Panc1 (cell line): ENCODE data around the gene PRR36.

Experiments
- POLR2AphosphoS5 ChIP-seq: IDR thresholded peaks from 2 replicates; pipeline ENCODE4 v1.6.1; 2012; ENCODE audit warnings: mild to moderate bottlenecking, low read depth, low read length, moderate library complexity
- TF ChIP-seq, protein P1 (sequence below): fragments of 450-650 bp; IDR thresholded peaks from 2 replicates; pipeline ENCODE4 v1.5.1; 2017; ENCODE audit warnings: mild to moderate bottlenecking

GRCh38 chr19:7829166-7829520 lies 45.0 kb downstream of the PRR36 start:
- no peak for TF ChIP-seq POLR2AphosphoS5
- TF ChIP-seq, protein P1, sequence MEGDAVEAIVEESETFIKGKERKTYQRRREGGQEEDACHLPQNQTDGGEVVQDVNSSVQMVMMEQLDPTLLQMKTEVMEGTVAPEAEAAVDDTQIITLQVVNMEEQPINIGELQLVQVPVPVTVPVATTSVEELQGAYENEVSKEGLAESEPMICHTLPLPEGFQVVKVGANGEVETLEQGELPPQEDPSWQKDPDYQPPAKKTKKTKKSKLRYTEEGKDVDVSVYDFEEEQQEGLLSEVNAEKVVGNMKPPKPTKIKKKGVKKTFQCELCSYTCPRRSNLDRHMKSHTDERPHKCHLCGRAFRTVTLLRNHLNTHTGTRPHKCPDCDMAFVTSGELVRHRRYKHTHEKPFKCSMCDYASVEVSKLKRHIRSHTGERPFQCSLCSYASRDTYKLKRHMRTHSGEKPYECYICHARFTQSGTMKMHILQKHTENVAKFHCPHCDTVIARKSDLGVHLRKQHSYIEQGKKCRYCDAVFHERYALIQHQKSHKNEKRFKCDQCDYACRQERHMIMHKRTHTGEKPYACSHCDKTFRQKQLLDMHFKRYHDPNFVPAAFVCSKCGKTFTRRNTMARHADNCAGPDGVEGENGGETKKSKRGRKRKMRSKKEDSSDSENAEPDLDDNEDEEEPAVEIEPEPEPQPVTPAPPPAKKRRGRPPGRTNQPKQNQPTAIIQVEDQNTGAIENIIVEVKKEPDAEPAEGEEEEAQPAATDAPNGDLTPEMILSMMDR, result no peak
